GM23248 (cell line): Measurements from ENCODE around the gene ST6GALNAC4. TPM values are rescaled to one million over a fixed set of nuclear protein-coding genes. Genes with fewer than 3 reads are reported as not detected.

Experiments
- DNase-seq: peaks from one replicate; pipeline ENCODE4 v3.0.0-alpha.2; 2015
- H2AFZ ChIP-seq: fragments of 200-600 bp; sonication (generic); 2 replicates; pipeline ENCODE4 v1.6.1; 2016; ENCODE audit warnings: antibody characterized with exemption
- H3F3A ChIP-seq: fragments of 200-600 bp; sonication (generic); 2 replicates; pipeline ENCODE4 v1.6.1; 2016; ENCODE audit warnings: mild to moderate bottlenecking, antibody characterized with exemption, mixed run types; ENCODE audit not compliant: insufficient read depth
- H3K27ac ChIP-seq: fragments of 200-600 bp; sonication (generic); 2 replicates; pipeline ENCODE4 v1.5.1; 2016; ENCODE audit warnings: mild to moderate bottlenecking
- H3K27me3 ChIP-seq: fragments of 200-600 bp; sonication (generic); replicated peaks from 2 replicates; pipeline ENCODE4 v1.6.1; 2016; ENCODE audit warnings: mild to moderate bottlenecking; ENCODE audit not compliant: insufficient read depth
- H3K36me3 ChIP-seq: fragments of 200-600 bp; sonication (generic); 2 replicates; pipeline ENCODE4 v1.6.1; 2016; ENCODE audit warnings: low read depth, mild to moderate bottlenecking
- H3K4me1 ChIP-seq: fragments of 200-600 bp; sonication (generic); 2 replicates; pipeline ENCODE4 v1.6.1; 2016; ENCODE audit warnings: mild to moderate bottlenecking; ENCODE audit not compliant: insufficient read depth
- H3K4me2 ChIP-seq: fragments of 200-600 bp; sonication (generic); one replicate; pipeline ENCODE4 v1.6.1; 2016; ENCODE audit warnings: mild to moderate bottlenecking; ENCODE audit not compliant: unreplicated experiment
- H3K4me3 ChIP-seq: fragments of 200-600 bp; sonication (generic); 2 replicates; pipeline ENCODE4 v1.5.1; 2016; ENCODE audit warnings: mild to moderate bottlenecking
- H3K79me2 ChIP-seq: fragments of 200-600 bp; sonication (generic); 2 replicates; pipeline ENCODE4 v1.6.1; 2016; ENCODE audit warnings: mild to moderate bottlenecking; ENCODE audit not compliant: insufficient read depth
- H3K9ac ChIP-seq: fragments of 200-600 bp; sonication (generic); 2 replicates; pipeline ENCODE4 v1.6.1; 2016; ENCODE audit warnings: mild to moderate bottlenecking
- H3K9me2 ChIP-seq: fragments of 200-600 bp; sonication (generic); 2 replicates; pipeline ENCODE4 v1.6.1; 2016; ENCODE audit warnings: mixed run types, mild to moderate bottlenecking, moderate library complexity; ENCODE audit not compliant: insufficient read depth
- H3K9me3 ChIP-seq: fragments of 200-600 bp; sonication (generic); one replicate; pipeline ENCODE4 v1.6.1; 2017; ENCODE audit warnings: low read depth
- H4K20me1 ChIP-seq: fragments of 200-600 bp; sonication (generic); 2 replicates; pipeline ENCODE4 v1.6.0; 2016; ENCODE audit not compliant: insufficient read depth
- EZH2 ChIP-seq: fragments of 200-600 bp; sonication (generic); IDR thresholded peaks from 2 replicates; pipeline ENCODE4 v1.6.1; 2018; ENCODE audit warnings: antibody characterized with exemption, mild to moderate bottlenecking; ENCODE audit not compliant: insufficient read depth, poor library complexity, severe bottlenecking
- EZH2phosphoT487 ChIP-seq: fragments of 200-600 bp; sonication (generic); IDR thresholded peaks from 2 replicates; pipeline ENCODE4 v1.6.1; 2018; ENCODE audit warnings: antibody characterized with exemption, moderate library complexity, mild to moderate bottlenecking, low read depth; ENCODE audit not compliant: insufficient read depth
- WGBS, 2 experiments: methylation state at CpG; one replicate each; pipeline ENCODE4 v1.1.6; 2015 to 2017; ENCODE audit warnings: low lambda C conversion rate in 2 of 2, low coverage in 1 of 2; ENCODE audit errors: missing lambda C conversion rate in 2 of 2; 5-methylcytosine and 5-hydroxymethylcytosine counted together
- in situ Hi-C: fragments of 300-500 bp; cut with MboI; formaldehyde crosslinking; loops from 2 replicates; pipeline ENCODE4 v1.15.0; 2020
- polyA plus RNA-seq: library from polyadenylated mRNA; unstranded; fragments of >200 nt; fragmentation: Nextera tagmentation; extraction: Ambion mirVana; gene quantifications from 2 replicates; pipeline ENCODE4 v1.2.1, GENCODE V29; 2016
- total RNA-seq: library from RNA; depleted of rRNA; stranded (reverse); fragments of >200 nt; shearing (Covaris generic); gene quantifications from 2 replicates; pipeline ENCODE4 v1.2.3, GENCODE V29; 2014

The ST6GALNAC4 gene
- total and polyA plus RNA-seq, 2 experiments from 2014 or later, result 33.7 to 61.0 TPM

- Histone ChIP-seq H3K79me2 (peaks cover 83% of the 10 kb centered on the region), H3F3A (0 out of 2 replicates have a peak, but pooled peaks cover 6% of the 10 kb centered on the region), H3K9me2 (no peaks in the 10 kb centered on the region), H3K9ac (no peak overlapping the region), H2AFZ (no peak overlapping the region), H4K20me1 (no peaks in the 10 kb centered on the region; the same call in 1 of the 2 replicates), H3K4me3 (no peak overlapping the region), H3K4me2 (no peak overlapping the region), H3K4me1 (peaks cover 32% of the 10 kb centered on the region), H3K27me3 (no peaks in the 10 kb centered on the region), H3K9me3 (no peaks in the 10 kb centered on the region), H3K27ac (no peak overlapping the region), H3K36me3 (no peaks in the 10 kb centered on the region)
- DNase-seq, result no peak
- TF ChIP-seq EZH2, result no peak
- TF ChIP-seq EZH2phosphoT487, result no peak
- WGBS, 2 experiments, result 54 to 59% methylated on average over 3 of the region's 3 CpGs
- in situ Hi-C loops, result no loop called here
Observed at GRCh38 chr9:127962278-127962677, 45.4 kb upstream of the ST6GALNAC4 start.

DNA sequence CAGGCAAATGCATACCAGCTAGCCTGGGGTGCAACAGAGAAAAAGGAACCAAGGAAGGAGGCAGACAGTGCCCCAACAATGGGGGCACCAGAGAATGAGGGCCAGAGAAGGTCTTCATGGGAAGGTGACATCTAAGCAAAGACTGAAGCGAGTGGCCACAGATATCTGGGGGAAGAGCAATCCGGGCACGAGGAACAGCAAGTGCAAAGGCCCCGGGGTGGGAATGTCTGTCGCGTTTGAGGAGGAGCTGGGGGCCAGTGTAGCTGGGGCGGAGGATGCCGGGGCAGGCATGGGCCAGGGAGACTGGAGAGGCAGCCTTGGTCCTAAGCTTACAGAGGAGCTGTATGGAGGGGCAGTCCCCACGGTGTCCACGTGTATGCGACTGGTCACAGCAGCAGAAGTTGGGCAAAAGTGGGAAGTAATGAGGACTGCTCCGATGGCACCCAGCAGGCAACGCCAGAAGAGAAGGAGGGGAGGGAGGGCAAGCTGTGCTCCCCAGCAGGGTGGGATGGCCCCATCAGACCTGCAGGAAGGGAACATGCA lies 44.8 kb upstream of the ST6GALNAC4 start:
- Histone ChIP-seq H3K79me2 (peaks cover 83% of the 10 kb centered on the region), H3F3A (0 out of 2 replicates have a peak, but pooled peaks cover 6% of the 10 kb centered on the region)
- DNase-seq, result no peak

GRCh38 chr9:127961155-127961490 lies 44.3 kb upstream of the ST6GALNAC4 start:
- in situ Hi-C loops, result no loop called here
- H3K4me2 ChIP-seq, result no peak overlapping the region

More for the DNA sequence above, 44.8 kb upstream of the ST6GALNAC4 start:
- Histone ChIP-seq H3K4me2 (no peak overlapping the region), H3K36me3 (no peaks in the 10 kb centered on the region), H4K20me1 (no peaks in the 10 kb centered on the region; the same call in 1 of the 2 replicates), H3K27me3 (no peaks in the 10 kb centered on the region), H3K9me3 (no peaks in the 10 kb centered on the region), H3K4me3 (no peak overlapping the region), H3K27ac (no peak overlapping the region), H2AFZ (no peak overlapping the region), H3K9ac (no peak overlapping the region), H3K9me2 (no peaks in the 10 kb centered on the region), H3K4me1 (peaks cover 28% of the 10 kb centered on the region)
- in situ Hi-C loops, result no loop called here
- 91% methylated on average over 9 to 13 of the region's 13 CpGs for WGBS, 2 experiments
- no peak for TF ChIP-seq EZH2
- TF ChIP-seq EZH2phosphoT487, result no peak

DNA sequence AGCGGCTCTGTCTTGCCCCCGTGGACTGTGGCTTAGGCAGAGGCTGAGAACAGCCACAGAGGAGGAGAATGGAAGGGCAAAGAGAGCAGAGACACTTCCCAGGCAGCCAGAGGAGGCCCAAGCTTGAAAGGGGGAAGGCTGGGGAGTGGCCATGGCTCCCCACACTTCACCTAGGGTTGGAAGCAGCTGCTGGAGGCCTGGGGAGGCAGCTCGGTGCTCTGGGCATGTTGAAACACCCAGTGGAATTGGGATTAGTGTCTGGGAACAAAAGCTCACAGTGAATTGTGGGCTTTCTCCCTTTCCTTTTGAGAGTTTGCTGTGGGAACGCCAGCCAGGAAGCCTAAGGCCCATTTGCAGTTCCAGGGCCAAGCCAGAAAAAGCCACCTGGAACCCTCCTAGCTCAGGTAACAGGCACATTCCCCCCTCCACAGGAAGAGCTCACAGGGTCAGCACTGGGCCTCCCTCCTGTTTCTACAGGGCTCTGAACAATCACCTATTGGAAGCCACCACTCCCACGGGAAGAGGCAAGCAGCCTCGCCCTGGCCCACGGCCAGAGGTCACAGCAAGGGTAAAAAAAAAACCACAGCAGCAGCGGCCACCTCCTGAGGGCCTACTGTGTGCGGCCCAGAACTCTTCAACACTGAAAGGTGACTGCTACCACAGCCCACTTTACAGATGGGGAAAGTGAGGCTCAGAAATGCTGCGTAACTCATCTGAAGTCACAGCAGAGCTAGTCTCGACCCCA lies 43.7 kb upstream of the ST6GALNAC4 start:
- peaks cover 19% of the 10 kb centered on the region for H3K4me1 ChIP-seq
- 56 to 59% methylated on average over 11 of the region's 11 CpGs for WGBS, 2 experiments
- H2AFZ ChIP-seq, result no peak overlapping the region
- no peak overlapping the region for H3K4me2 ChIP-seq
- peaks cover 88% of the 10 kb centered on the region for H3K79me2 ChIP-seq
- H3K9me3 ChIP-seq, result no peaks in the 10 kb centered on the region
- in situ Hi-C loops, result no loop called here
- no peak overlapping the region for H3K27ac ChIP-seq
- no peaks in the 10 kb centered on the region for H3K9me2 ChIP-seq
- H3K9ac ChIP-seq, result no peak overlapping the region
- DNase-seq, result no peak
- no peaks in the 10 kb centered on the region for H3F3A ChIP-seq
- H4K20me1 ChIP-seq, result no peaks in the 10 kb centered on the region; the same call in 1 of the 2 replicates
- H3K36me3 ChIP-seq, result no peaks in the 10 kb centered on the region
- H3K27me3 ChIP-seq, result no peaks in the 10 kb centered on the region
- TF ChIP-seq EZH2phosphoT487 (no peak), EZH2 (no peak)
- H3K4me3 ChIP-seq, result no peak overlapping the region

More at GRCh38 chr9:127961155-127961490, 44.3 kb upstream of the ST6GALNAC4 start:
- Histone ChIP-seq H3F3A (0 out of 2 replicates have a peak, but pooled peaks cover under 1% of the 10 kb centered on the region), H3K79me2 (peaks cover 83% of the 10 kb centered on the region), H3K4me1 (peaks cover 22% of the 10 kb centered on the region), H3K9ac (no peak overlapping the region), H3K9me3 (no peaks in the 10 kb centered on the region), H3K27me3 (no peaks in the 10 kb centered on the region), H3K4me3 (no peak overlapping the region), H3K27ac (no peak overlapping the region), H3K36me3 (no peaks in the 10 kb centered on the region), H2AFZ (no peak overlapping the region), H3K9me2 (no peaks in the 10 kb centered on the region), H4K20me1 (no peaks in the 10 kb centered on the region; the same call in 1 of the 2 replicates)
- WGBS, 2 experiments, result 56 to 64% methylated on average over 2 of the region's 2 CpGs
- no peak for TF ChIP-seq EZH2phosphoT487
- TF ChIP-seq EZH2, result no peak
- DNase-seq, result no peak
